RWPE1 (cell line): ENCODE results near the gene PSAP.

Experiments used
- CTCF ChIA-PET: fragments of 350-600 bp; sonication (Branson Sonifier 250); formaldehyde crosslinking; extraction: SDS; loops from one replicate; lab custom pipeline; 2021; lab: Yijun Ruan, JAX
- POLR2A ChIA-PET: fragments of 400-600 bp; formaldehyde crosslinking; extraction: SDS; loops from one replicate; lab custom pipeline; 2020; ENCODE audit warnings: antibody characterized with exemption; ENCODE audit not compliant: low non-redundant PET; lab: Yijun Ruan, JAX
- DNase-seq: peaks from one replicate; pipeline ENCODE4 v3.0.0; 2012; ENCODE audit warnings: low spot score
- H3K27ac ChIP-seq: fragments of 450-650 bp; 2 replicates; pipeline ENCODE4 v1.5.1; 2017
- CTCF ChIP-seq: fragments of 450-650 bp; conservative IDR thresholded peaks from 2 replicates; pipeline ENCODE4 v1.5.1; 2017; ENCODE audit warnings: low read depth, mild to moderate bottlenecking

The PSAP gene

GRCh38 chr10:71807557-71808510, 43.2 kb downstream of the PSAP start:
- CTCF ChIA-PET = interaction anchor here (0.6 kb wide), 1 partner anchor 192 kb away, joined by 3 read pairs; no protein-coding TSS in a partner anchor
- DNase-seq = no peak
- TF ChIP-seq CTCF = no peak
- H3K27ac ChIP-seq = no peak overlapping the region
- POLR2A ChIA-PET = interaction anchor here (0.7 kb wide), 1 partner anchor 13 kb away, joined by 4 read pairs; no protein-coding TSS in a partner anchor

GRCh38 chr10:71806704-71807556, 44.1 kb downstream of the PSAP start:
- ChIA-PET CTCF (interaction anchor here (0.6 to 1.8 kb wide), 4 partner anchors 31 to 193 kb away, joined by 3 to 9 read pairs (median 4); partner anchors contain the start of gene VSIR), POLR2A (no interaction called here)
- no peak for TF ChIP-seq CTCF
- DNase-seq = no peak
- H3K27ac ChIP-seq = no peak overlapping the region

- CTCF ChIA-PET = interaction anchor here (0.9 to 1.8 kb wide), 3 partner anchors 32 to 90 kb away, joined by 3 to 9 read pairs (median 4); partner anchors contain the start of gene VSIR
- TF ChIP-seq CTCF = no peak
- H3K27ac ChIP-seq = no peak overlapping the region
- DNase-seq = peak; percentile 31
- POLR2A ChIA-PET = interaction anchor here (0.6 kb wide), 1 partner anchor 1027 kb away, joined by 3 read pairs; no protein-coding TSS in a partner anchor
These were observed 45.0 kb downstream of the PSAP start for GRCh38 chr10:71805776-71806703.

GRCh38 chr10:71804077-71804476, 47.0 kb downstream of the PSAP start:
- ChIA-PET CTCF (interaction anchor here (0.6 kb wide), 1 partner anchor 19 kb away, joined by 3 read pairs; no protein-coding TSS in a partner anchor), POLR2A (interaction anchor here (0.7 kb wide), 1 partner anchor 23 kb away, joined by 9 read pairs; no protein-coding TSS in a partner anchor)
- no peak for TF ChIP-seq CTCF
- DNase-seq = no peak
- H3K27ac ChIP-seq = no peak overlapping the region

GRCh38 chr10:71802715-71803488, 48.1 kb downstream of the PSAP start:
- H3K27ac ChIP-seq = no peak overlapping the region
- ChIA-PET POLR2A (no interaction called here), CTCF (interaction anchor here (0.6 kb wide), 1 partner anchor 51 kb away, joined by 3 read pairs; no protein-coding TSS in a partner anchor)
- no peak for DNase-seq
- no peak for TF ChIP-seq CTCF
